PC-9 (cell line): ENCODE data around the gene TFB2M.

Source experiments
- CTCF ChIP-seq: fragments of 200-600 bp; sonication (generic); conservative IDR thresholded peaks from 2 replicates; pipeline ENCODE4 v1.6.1; 2017; ENCODE audit warnings: mixed run types, antibody characterized with exemption, mild to moderate bottlenecking, moderate library complexity
- EZH2 ChIP-seq: fragments of 200-600 bp; sonication (generic); IDR thresholded peaks from 2 replicates; pipeline ENCODE4 v1.8.0; 2017; ENCODE audit warnings: antibody characterized with exemption, low read depth

- no peak for TF ChIP-seq CTCF
- TF ChIP-seq EZH2: no peak
These were observed 42.7 kb upstream of the TFB2M start for GRCh38 chr1:246608616-246609376.
